ENCODE measurements around the gene PAPSS1. TPM values are rescaled to one million over a fixed set of nuclear protein-coding genes. Genes with fewer than 3 reads are reported as not detected.

The PAPSS1 gene
- total RNA-seq, 1 donor from 2014 or later = 450 TPM

GRCh38 chr4:107650251-107650650 is 69.8 kb downstream of the PAPSS1 start:
- Mint-ChIP-seq H3K4me1 (ENCODE audit: unreplicated experiment) (peaks cover 52% of the 10 kb centered on the region), H3K27me3 (ENCODE audit: unreplicated experiment) (peaks cover 14% of the 10 kb centered on the region)

GRCh38 chr4:107648178-107648991 is 71.6 kb downstream of the PAPSS1 start:
- Mint-ChIP-seq H3K36me3 (ENCODE audit: low read depth, unreplicated experiment) (peaks cover 80% of the 10 kb centered on the region), H3K27me3 (ENCODE audit: unreplicated experiment) (peaks cover 15% of the 10 kb centered on the region), H3K4me1 (ENCODE audit: unreplicated experiment) (peaks cover 58% of the 10 kb centered on the region), H3K4me3 (ENCODE audit: unreplicated experiment) (peak overlapping the region; percentile 74), H3K9me3 (ENCODE audit: unreplicated experiment) (no peaks in the 10 kb centered on the region), H3K27ac (ENCODE audit: unreplicated experiment) (peak overlapping the region; percentile 77)
- no peak for DNase-seq (ENCODE audit: low spot score)
- TF ChIP-seq CTCF (IDR thresholded peaks at IDR 0.05; ENCODE audit: unreplicated experiment) = no peak

More at GRCh38 chr4:107650251-107650650, 69.8 kb downstream of the PAPSS1 start:
- no peak for DNase-seq (ENCODE audit: low spot score)
- Mint-ChIP-seq H3K27ac (ENCODE audit: unreplicated experiment) (peak overlapping the region; percentile 92), H3K36me3 (ENCODE audit: low read depth, unreplicated experiment) (peaks cover 84% of the 10 kb centered on the region), H3K4me3 (ENCODE audit: unreplicated experiment) (no peak overlapping the region), H3K9me3 (ENCODE audit: unreplicated experiment) (no peaks in the 10 kb centered on the region)
- no peak for TF ChIP-seq CTCF (IDR thresholded peaks at IDR 0.05; ENCODE audit: unreplicated experiment)

GRCh38 chr4:107647591-107647990 is 72.4 kb downstream of the PAPSS1 start:
- DNase-seq (ENCODE audit: low spot score) = no peak
- Mint-ChIP-seq H3K9me3 (ENCODE audit: unreplicated experiment) (no peaks in the 10 kb centered on the region), H3K36me3 (ENCODE audit: low read depth, unreplicated experiment) (peaks cover 80% of the 10 kb centered on the region), H3K4me3 (ENCODE audit: unreplicated experiment) (peak overlapping the region; percentile 61), H3K27me3 (ENCODE audit: unreplicated experiment) (peaks cover 15% of the 10 kb centered on the region), H3K27ac (ENCODE audit: unreplicated experiment) (peak overlapping the region; percentile 77), H3K4me1 (ENCODE audit: unreplicated experiment) (peaks cover 58% of the 10 kb centered on the region)
- TF ChIP-seq CTCF (IDR thresholded peaks at IDR 0.05; ENCODE audit: unreplicated experiment) = no peak

GRCh38 chr4:107645604-107646003 is 74.4 kb downstream of the PAPSS1 start:
- no peak overlapping the region for H3K27ac Mint-ChIP-seq (ENCODE audit: unreplicated experiment)
- no peak for DNase-seq (ENCODE audit: low spot score)
- H3K4me1 Mint-ChIP-seq (ENCODE audit: unreplicated experiment) = peaks cover 52% of the 10 kb centered on the region
- no peak for TF ChIP-seq CTCF (IDR thresholded peaks at IDR 0.05; ENCODE audit: unreplicated experiment)
- no peak overlapping the region for H3K4me3 Mint-ChIP-seq (ENCODE audit: unreplicated experiment)
- H3K36me3 Mint-ChIP-seq (ENCODE audit: low read depth, unreplicated experiment) = peaks cover 68% of the 10 kb centered on the region
- peaks cover 15% of the 10 kb centered on the region for H3K27me3 Mint-ChIP-seq (ENCODE audit: unreplicated experiment)
- no peaks in the 10 kb centered on the region for H3K9me3 Mint-ChIP-seq (ENCODE audit: unreplicated experiment)

GRCh38 chr4:107643021-107643420 is 77.0 kb downstream of the PAPSS1 start:
- H3K4me3 Mint-ChIP-seq (ENCODE audit: unreplicated experiment) = no peak overlapping the region
- TF ChIP-seq CTCF (IDR thresholded peaks at IDR 0.05; ENCODE audit: unreplicated experiment) = no peak
- no peak for DNase-seq (ENCODE audit: low spot score)
- H3K9me3 Mint-ChIP-seq (ENCODE audit: unreplicated experiment) = no peaks in the 10 kb centered on the region
- H3K27ac Mint-ChIP-seq (ENCODE audit: unreplicated experiment) = no peak overlapping the region
- peaks cover 12% of the 10 kb centered on the region for H3K27me3 Mint-ChIP-seq (ENCODE audit: unreplicated experiment)
- H3K4me1 Mint-ChIP-seq (ENCODE audit: unreplicated experiment) = peaks cover 28% of the 10 kb centered on the region
- H3K36me3 Mint-ChIP-seq (ENCODE audit: low read depth, unreplicated experiment) = peaks cover 46% of the 10 kb centered on the region

Data from endothelial cell (in vitro differentiated cells).